Stimulated activated CD8-positive, alpha-beta memory T cell treated with anti-CD3 and anti-CD28 coated beads, Interleukin-12 subunit alpha, Interleukin-12 subunit beta, amount 100 ng/mL, for 1 hour (primary cell): ENCODE results near the gene PLA2G3.
"Not testable (repeated sequence)": the region's sequence is repeated elsewhere in the genome, so short reads cannot be mapped to it uniquely, and the experiment has no call there.

Source experiments
- DNase-seq: peaks from one replicate; pipeline ENCODE4 v3.0.0-alpha.2; 2020; ENCODE audit warnings: low read depth

Gene PLA2G3

DNA sequence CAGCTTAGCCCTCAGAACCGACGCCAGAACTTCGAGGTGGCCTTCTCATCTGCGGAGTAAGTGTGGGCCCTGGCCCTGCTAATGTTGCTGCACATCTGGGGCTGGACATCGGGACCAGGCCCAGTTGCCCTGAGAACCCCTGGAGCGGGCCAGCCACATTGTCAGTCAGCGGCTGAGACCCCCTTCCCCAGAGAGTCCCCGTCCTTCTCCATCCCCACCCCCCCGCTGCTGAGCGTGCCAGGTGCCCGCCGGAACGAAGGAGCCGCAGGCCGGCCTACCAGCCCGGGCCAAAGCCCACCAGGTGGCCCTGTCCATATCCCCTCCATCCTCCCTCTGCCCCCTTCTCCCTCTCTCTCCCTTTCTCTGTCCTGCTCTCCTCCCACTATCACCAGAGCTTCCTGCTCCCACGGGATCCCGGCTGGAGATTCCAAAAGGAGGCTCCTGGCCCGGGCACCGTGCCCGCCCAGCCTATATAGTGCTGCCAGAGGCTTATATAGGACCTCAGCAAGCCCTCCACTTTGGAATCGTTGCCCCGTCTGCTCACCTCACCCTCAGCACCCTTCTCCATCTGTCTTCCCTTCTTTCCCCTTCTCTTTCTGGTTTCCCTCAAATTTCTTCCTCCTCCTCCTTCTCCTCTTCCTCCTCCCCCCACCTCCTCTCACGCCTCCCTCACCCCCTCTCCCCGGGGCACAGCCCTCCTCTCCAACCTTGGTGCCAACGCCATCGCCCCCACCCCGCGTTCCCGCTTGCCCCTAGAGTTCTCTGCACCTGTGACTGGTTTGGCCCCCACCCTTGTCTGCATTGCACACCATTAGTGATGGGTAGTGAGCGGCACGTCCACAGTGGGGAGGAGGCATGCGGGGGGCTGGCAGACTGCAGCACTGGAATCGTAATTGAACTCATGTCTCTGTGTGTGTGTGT is 40.2 kb downstream of the PLA2G3 start:
- no peak for DNase-seq

DNA sequence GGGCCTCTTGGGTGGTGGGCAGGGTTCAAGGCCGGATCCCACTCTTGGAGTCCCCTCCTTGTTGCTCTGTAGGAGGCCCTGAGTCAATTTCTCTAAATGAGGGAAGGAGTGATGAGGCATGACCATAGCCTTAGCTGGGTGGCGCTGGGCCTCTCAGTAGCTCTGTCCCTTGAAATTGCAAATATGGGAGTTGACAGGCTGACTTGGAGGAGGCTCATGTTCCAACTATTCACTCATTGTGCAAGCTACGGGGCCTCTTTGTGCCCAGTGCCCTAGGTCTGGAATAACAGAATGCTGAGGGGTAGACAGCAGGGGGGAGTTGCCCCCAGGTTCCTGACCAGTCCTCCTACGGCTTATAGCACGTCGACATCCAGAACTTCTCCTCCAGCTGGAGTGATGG is 40.9 kb downstream of the PLA2G3 start:
- no peak for DNase-seq

DNA sequence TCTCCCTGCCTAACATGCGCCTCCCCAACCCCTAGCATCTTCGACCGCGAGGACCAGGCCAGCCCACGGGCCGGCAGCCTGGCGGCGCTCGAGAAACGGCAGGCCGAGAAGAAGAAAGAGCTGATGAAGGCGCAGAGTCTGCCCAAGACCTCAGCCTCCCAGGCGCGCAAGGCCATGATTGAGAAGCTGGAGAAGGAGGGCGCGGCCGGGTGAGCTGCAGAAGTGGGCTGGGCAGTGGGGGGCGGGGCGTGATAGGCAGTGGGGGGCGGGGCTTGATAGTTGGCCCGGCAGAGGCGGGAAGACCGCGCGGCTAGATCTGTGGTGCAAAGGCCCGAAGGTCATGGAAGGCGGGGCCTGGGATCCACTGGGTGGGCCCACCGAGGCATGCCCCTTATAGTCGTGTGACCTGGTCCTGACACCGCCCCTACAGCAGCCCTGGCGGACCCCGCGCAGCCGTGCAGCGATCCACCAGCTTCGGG is 41.6 kb downstream of the PLA2G3 start:
- DNase-seq: no peak

DNA sequence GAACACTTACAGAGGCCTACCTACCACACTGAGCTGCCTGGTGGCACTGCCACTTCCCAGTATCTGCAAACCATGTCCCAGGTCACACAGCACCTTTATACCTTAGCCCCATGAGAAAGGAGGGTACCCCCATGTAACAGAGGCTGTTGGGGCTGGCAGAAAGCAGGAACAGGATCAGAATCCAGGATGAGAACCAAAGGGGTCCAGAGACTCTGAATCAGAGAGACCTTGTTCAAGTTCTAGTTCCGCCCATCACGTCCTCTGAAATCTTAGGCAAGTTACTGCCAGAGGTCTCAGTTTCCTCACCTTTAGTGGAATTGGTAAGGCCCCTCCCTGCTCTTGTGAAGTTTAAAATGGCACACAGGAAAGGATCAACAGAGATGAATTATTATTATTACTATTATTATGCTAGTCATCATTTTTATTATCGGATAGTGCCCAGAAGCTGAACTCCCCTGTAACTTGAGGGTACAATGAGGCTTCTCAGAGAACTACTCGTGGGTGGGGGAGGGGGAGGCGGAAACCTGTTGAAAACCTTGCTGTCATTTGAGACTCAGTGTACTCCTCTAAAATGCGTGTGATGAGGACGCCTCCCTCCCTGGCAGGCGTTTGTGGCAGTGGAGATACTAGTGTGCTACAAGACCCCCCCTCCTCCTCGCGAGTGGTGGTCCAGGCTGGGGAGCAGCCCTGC is 42.2 kb downstream of the PLA2G3 start:
- DNase-seq: no peak

DNA sequence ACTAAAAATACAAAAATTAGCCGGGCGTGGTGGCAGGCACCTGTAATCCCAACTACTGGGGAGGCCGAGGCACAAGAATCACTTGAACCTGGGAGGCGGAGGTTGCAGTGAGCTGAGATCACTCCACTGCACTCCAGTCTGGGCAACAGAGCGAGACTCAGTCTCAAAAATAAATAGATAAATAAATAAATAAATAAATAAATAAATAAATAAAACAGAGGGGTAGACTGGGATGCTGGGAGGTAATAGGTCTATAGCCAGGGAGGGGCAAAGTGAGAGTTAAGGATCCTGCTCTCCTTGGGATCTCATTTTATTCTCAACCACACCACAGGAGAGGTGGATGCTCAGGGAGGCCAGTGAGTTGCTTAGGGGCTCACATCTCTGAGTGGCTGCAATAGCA is 42.8 kb downstream of the PLA2G3 start:
- DNase-seq: not testable (repeated sequence)

DNA sequence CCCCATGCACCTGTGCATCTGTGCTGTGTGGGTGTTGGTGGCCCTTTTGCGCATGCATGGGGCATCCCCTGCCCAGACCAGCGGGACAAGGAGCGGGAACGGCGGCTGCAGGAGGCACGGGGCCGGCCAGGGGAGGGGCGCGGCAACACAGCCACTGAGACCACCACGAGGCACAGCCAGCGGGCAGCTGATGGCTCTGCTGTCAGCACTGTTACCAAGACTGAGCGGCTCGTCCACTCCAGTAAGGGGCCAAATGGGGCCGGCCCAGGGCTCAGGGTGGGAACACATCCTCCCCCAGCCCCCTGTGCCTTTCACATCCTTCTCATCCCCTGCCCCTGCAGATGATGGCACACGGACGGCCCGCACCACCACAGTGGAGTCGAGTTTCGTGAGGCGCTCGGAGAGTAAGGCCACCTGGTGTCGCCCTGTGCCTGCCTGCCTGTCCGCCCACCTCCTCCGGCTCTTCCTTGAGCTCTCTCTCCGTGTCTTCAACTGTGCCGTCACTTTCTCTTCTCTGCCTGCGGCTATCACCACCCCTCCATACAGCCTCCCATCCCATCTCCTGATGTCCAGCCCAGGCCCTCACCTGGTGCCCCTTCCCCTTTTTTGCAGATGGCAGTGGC is 43.5 kb downstream of the PLA2G3 start:
- no peak for DNase-seq

DNA sequence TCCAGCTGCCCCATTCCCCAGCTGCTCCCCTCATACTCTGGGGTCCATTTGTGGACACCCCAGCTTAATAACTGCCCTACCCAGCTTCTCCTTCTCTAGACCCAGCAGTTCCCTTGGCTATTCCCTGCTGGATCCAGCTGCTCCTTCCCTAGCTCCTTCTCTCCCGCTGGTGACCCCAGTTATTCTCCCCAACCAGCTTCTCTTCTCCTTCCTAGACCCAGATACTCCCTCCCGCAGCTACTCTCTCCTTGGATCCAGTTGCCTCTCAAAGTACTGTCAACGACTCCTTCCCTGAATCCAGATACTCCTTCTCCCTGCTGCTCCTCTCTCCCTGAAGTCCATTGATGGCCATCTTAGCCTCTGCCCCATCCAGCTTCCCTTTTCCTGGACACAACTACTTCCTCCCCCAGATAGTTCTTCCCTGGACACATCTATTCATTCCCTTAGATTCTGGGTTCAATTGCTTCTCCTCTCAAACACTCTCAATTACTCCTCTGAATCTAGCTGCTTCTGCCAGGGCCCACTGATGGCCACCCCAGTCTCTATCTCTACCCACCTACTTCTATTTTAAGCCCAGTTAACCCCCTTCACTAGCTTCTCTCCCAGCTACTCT is 44.6 kb downstream of the PLA2G3 start:
- no peak for DNase-seq

DNA sequence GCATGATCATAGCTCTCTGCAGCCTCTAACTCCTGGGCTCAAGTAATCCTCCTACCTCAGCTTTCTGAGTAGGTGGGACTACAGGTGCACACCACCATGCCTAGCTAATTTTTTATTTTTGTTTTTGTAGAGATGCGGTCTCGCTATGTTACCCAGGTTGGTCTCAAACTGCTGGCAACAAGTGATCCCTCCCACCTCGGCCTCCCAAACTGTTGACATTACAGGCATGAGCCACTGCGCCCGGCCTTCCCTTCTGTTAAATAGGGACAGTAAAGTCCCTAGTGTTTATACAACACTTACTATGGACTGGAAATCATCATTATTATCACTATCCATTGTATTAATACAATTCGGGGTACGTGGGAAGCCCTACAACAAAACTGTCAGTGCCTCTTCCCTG is 45.6 kb downstream of the PLA2G3 start:
- no peak for DNase-seq

DNA sequence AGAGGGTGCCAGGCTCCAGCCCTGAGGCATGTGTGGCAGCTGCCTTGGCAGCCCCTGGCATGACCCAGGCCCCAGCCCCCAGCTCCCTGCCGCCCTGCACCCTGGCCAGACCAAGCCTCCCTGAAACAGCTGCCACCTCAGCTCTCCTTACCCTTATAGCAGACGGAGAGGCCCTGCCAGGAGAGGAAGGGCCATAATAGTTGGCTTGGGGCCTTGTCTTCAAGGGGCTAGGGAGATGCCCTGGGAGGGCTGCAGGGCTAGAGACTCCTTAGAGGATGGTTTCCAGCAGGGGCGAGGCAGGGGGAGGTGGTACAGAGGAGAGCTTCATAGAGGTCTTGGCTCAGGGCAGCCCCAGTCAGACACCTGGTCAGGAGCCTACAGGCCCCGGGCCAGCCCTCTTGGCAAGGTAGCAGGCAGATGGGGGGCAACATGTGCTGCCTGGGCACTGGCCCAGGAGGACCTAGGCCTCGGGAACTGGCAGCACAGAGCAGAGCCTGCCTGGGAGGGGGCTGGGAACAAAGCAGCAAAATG is 46.2 kb downstream of the PLA2G3 start:
- no peak for DNase-seq

DNA sequence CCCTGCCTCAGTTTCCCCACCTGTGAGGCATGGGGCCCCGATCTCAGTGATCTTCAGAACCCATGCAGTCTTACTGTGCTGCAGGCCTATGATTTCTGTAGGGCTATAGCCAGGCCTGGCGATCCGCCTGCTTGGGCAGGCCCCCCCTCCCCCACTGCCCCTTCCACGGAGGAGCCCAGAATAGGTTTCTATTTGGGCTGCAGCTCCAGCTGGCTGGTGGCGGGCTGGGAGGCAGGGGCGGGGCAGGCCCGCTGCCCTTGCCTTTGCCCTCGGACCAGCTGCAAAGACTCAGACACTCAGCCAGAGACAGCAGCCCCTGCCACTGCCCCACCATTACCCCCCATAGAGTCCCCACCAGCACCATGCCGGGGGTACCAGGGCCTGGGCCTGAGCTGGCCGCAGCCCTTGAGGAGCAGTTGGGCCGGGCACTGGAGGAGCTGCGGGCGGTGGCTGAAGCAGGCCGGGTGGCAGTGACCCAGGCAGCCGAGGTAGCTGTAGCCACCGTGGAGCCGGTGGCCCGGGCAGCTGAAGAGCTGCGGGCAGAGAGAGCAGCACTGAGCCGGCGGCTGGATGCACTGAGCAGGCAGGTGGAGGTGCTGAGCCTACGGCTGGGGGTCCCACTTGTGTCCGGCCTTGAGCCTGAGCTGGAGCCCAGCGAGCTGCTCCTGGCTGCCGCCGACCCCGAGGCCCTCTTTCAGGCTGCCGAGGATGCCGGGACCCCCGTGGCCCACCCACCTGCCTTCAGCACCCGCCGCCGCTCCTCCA is 47.0 kb downstream of the PLA2G3 start:
- DNase-seq: no peak

DNA sequence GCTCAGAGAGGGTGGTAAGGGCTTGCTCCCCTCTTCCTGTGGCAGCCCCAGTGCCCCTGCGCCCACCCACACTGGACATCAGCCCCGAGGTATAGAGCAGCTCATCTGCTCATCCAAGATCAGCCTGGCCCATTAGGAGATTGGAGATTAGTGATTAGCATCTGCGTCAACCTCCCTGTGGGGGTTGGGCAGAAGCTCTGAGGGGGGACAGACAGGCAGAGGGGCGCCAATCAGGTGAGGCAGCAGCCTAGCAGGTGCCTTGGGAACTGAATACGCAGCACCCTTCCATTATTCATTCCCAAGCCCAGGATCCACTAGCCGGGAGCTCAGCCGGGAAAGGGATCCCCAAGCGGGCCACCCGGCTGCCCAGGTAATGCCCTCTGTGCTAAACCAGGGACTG is 48.1 kb downstream of the PLA2G3 start:
- no peak for DNase-seq

DNA sequence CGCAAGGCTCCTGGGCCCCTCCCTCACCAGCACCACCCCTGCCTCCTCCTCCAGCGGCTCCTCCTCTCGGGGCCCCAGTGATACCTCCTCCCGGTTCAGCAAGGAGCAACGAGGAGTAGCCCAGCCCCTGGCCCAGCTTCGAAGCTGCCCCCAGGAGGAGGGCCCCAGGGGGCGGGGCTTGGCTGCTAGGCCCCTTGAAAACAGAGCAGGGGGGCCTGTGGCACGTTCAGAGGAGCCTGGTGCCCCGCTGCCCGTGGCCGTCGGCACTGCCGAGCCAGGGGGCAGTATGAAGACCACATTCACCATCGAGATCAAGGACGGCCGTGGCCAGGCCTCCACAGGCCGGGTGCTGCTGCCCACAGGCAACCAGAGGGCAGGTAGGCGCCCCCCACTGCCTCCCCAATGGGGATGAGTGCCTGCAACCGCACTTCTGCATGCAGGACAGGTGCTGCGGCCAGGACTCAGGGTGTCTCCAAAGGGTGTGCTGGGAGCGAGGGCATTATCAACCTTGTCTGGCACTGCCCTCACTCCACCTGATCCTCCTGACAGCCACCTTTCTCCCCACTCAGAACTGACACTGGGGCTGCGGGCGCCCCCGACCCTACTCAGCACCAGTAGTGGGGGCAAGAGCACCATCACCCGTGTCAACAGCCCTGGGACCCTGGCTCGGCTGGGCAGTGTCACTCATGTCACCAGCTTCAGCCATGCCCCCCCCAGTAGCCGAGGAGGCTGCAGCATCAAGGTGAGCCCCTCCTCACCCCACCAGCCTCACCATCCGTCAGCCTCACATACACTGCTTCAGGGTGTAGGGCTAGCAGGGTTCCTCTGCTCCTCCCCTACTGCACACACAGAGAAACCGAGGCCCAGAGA is 49.0 kb downstream of the PLA2G3 start:
- DNase-seq: no peak

DNA sequence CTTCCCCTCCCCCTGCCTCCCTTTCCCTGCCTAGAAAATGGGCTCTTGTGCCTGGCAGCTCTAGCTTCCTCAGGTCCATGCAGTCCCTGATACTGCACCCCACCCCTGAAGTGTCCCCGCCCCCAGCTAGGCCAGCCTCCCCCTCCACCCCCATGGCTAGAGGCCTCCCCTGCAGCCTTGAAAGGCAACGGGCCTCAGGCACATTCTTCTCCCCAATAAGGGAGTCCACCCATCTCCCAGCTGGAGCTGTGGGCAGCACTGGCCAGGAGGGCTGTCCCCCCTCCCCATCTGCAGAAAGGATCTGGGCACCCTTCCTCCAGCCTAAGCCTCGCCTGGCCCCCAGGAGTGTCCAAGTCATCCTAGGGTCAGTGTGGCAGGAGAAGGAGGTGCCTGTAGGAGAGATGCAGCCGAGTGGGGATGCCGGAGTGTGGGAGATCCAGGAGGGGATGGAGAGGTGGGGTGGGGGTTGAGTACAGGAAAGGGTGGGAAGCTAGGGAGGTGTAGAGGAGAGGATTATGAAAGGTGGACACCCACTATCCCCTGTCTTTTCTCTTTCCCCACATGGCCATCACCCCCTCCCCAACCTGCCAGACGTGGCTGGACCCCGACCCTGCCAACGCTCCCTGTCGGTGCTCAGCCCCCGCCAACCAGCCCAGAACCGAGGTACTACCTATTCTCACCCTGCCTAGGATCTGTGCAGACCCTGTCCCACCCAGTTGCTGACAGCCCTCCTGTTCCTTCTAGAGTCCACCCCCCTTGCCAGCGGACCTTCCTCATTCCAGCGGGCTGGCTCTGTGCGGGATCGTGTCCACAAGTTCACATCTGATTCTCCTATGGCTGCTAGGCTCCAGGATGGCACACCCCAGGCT is 49.9 kb downstream of the PLA2G3 start:
- DNase-seq: no peak

DNA sequence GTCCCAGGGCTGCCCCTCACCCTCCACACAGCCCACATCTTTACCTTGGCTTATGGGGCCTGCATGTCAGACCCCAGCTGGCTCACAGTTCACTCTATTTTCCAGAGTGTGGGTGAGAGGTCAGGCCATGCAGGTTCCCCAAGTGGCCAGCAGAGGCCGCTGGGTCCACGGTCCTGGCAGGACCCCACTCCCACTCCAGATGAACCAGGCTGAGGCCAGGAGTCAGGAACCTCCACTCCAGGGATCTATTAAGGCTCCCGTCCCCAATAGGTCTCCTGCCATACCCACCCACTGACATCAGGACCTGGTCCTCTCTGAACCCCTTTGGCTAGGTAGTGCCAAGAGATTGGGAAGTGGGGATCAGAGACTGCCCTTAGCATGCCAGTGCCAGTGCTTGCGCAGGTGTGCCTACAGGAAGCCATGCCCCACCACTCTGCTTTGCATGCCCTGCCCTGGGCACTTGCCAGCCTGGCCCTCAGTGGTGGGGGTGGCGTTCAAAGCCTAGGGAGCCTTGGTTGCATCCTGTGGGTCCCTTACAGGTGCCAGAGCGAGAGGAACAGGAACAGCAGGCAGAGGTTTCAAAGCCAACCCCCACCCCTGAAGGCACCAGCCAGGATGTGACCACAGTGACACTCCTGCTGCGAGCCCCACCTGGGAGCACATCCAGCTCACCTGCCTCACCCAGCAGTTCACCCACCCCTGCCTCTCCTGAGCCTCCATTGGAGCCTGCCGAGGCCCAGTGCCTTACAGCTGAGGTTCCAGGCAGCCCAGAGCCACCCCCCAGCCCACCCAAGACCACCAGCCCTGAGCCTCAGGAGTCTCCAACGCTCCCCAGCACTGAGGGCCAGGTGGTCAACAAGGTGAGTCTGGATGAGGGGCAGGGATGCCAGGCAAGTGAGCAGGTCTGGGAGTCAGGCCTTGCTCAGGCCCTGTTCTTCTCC is 50.9 kb downstream of the PLA2G3 start:
- no peak for DNase-seq

DNA sequence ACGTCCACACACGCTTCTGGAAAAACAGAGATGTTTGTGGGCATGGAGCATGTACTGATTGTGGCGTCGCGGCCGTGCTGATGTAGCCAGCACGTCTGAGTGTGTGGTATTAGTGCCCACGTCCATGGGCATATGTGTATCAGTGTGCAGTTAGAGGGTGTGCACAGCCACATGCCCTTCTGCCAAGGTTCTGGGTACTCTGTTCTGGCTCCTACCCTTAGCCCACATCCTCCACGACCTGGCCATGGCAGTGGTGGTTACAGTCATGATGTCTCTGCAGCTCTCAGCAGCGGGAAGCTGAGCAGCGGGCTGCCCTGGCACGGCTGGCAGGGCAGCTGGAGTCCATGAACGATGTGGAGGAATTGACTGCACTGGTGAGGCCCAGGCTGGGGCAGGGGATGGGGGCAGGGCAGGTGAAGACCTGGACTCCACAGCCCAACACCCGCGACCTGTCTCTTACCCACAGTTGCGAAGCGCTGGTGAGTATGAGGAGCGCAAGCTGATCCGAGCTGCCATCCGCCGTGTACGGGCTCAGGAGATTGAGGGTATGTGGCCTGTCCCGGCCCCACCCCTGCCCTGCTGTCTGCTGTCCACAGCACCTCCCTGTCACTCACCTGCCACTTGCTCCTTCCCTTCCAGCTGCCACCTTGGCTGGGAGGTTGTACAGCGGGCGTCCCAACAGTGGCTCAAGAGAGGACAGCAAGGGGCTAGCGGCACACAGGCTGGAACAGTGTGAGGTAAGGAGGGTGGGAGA is 51.9 kb downstream of the PLA2G3 start:
- DNase-seq: no peak

DNA sequence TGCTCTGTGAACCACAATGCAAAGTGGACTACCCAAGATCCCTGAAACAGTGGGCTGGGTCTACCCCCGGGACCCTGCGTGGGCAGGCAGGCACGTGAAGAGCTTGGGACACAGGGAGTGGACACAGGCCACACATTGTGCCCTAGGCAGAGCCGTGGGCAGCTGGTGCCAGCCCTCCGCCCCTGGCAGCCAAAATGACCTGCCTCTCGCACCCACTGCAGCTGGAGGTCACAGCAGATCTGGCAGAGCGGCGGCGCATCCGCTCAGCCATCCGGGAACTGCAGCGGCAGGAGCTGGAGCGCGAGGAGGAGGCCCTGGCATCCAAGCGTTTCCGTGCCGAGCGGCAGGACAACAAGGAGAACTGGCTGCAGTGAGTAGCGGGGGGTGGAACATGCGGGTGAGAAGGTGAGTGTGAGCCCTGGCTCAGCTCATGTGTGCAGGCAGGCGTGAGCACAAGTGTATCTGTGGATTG is 52.5 kb downstream of the PLA2G3 start:
- DNase-seq: no peak

DNA sequence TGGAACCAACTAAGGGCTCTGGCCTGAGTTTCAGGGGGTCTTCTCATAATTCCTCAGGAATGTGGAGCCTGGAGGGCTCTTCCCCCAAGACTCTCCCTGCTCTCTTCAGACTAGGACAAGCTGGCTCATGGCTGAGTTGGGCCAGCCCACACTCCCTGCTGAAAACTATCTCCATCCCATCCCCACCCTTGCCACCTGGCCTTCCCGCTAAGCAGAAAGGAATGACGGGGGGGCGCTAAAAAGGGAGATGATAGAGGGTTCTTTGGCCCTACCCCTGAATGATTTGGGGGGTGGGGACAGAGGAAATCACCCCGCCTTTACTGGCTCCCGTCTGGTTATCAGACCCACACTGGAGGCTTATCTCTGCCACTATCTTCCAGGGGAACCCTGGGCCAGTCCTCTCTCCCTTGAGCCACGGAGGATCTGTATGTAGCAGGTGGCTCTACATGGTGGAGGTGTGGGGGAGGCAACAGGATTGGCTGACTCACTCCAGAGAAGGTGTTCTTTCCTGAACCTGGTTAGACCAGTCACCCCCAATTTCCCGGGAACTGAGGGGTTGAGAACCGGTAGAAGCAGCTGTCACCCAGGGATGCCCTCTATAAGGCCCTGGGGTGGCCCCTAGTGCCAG is 53.5 kb downstream of the PLA2G3 start:
- no peak for DNase-seq
